Activated naive CD8-positive, alpha-beta T cell treated with anti-CD3 and anti-CD28 coated beads, Interleukin-2, amount 10 ng/mL, durations not matched to agents 7 days and 5 days (primary cell): ENCODE results near the gene PAPOLA. TPM values are rescaled to one million over a fixed set of nuclear protein-coding genes. Genes with fewer than 3 reads are reported as not detected.
"Not testable (repeated sequence)": the region's sequence is repeated elsewhere in the genome, so short reads cannot be mapped to it uniquely, and the experiment has no call there.

ENCODE experiments used
- ATAC-seq: fragments of 150-1000 bp; cut with Tn5 transposase; one replicate; pipeline ENCODE4 v1.10.0; 2021; ENCODE audit warnings: low read depth, moderate library complexity
- POLR2A ChIA-PET: fragments of 350-600 bp; sonication (Branson Sonifier 250); formaldehyde crosslinking; loops from one replicate; lab custom pipeline; 2021; ENCODE audit warnings: antibody characterized with exemption; lab: Charles Lee
- DNase-seq: peaks from one replicate; pipeline ENCODE4 v3.0.0; 2021
- H3K27ac Mint-ChIP-seq: one replicate; pipeline ENCODE4 v1.8.0; 2022; ENCODE audit warnings: mild to moderate bottlenecking, mixed read lengths
- H3K27me3 Mint-ChIP-seq: one replicate; pipeline ENCODE4 v1.8.0; 2022; ENCODE audit warnings: mild to moderate bottlenecking, moderate library complexity, mixed read lengths
- H3K36me3 Mint-ChIP-seq: one replicate; pipeline ENCODE4 v1.8.0; 2021; ENCODE audit warnings: mild to moderate bottlenecking, mixed read lengths
- H3K4me1 Mint-ChIP-seq: one replicate; pipeline ENCODE4 v1.8.0; 2021; ENCODE audit warnings: mixed read lengths
- H3K4me3 Mint-ChIP-seq: one replicate; pipeline ENCODE4 v1.8.0; 2022; ENCODE audit warnings: mild to moderate bottlenecking, moderate library complexity, mixed read lengths
- H3K9me3 Mint-ChIP-seq: one replicate; pipeline ENCODE4 v1.8.0; 2021; ENCODE audit warnings: mixed read lengths
- total RNA-seq, 2 experiments: library from RNA; stranded (reverse); gene quantifications; one replicate each; pipeline ENCODE4 v1.2.3, GENCODE V29; 2021

The PAPOLA gene
- total RNA-seq, 2 experiments from 2014 or later, result 168 to 175 TPM

DNA sequence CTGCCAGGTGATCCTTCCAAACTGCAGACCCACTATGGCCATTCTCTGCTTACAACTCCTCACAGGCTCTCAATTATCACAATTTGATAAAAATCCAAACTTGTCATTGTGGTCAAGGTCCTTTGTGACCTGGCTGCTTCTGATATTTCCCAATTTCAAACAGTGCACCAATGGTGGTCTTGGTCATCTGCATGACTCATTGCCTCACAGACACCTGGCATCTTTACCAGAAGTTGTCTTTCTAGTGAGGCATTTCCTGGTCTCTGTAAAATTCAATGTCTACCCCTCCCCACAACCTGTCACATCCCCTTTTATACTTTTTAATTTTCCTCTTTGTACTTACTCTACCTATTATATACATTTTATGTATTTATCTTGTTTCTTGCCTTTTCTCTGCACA, 17.8 kb upstream of the PAPOLA start:
- Mint-ChIP-seq H3K36me3 (no peaks in the 10 kb centered on the region), H3K4me3 (no peak overlapping the region), H3K27me3 (peaks cover 9% of the 10 kb centered on the region), H3K27ac (no peak overlapping the region), H3K4me1 (no peaks in the 10 kb centered on the region), H3K9me3 (no peaks in the 10 kb centered on the region)
- POLR2A ChIA-PET, result no interaction called here
- DNase-seq (no peak), ATAC-seq (no peak)

DNA sequence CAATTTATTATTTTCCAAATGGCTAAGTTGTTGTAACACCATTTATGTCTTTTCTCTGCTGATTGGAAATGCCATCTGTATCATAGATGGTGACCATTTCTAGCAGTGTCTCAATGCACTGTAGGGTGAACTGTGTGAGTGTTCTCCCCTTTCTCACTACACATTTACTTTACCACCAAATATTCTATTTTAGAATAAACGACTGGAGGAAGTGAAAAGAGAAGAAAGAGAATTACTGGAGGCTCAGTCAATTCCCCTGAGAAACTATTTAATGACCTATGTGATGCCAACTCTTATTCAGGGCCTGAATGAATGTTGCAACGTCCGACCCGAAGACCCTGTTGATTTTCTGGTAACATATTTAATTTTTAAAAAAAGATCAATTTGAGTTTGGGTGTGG, 15.5 kb upstream of the PAPOLA start:
- no peak overlapping the region for H3K4me3 Mint-ChIP-seq
- no peak for DNase-seq
- no peak for ATAC-seq
- no peak overlapping the region for H3K27ac Mint-ChIP-seq
- H3K9me3 Mint-ChIP-seq, result no peaks in the 10 kb centered on the region
- H3K4me1 Mint-ChIP-seq, result no peaks in the 10 kb centered on the region
- H3K36me3 Mint-ChIP-seq, result no peaks in the 10 kb centered on the region
- POLR2A ChIA-PET, result no interaction called here
- peaks cover 12% of the 10 kb centered on the region for H3K27me3 Mint-ChIP-seq

DNA sequence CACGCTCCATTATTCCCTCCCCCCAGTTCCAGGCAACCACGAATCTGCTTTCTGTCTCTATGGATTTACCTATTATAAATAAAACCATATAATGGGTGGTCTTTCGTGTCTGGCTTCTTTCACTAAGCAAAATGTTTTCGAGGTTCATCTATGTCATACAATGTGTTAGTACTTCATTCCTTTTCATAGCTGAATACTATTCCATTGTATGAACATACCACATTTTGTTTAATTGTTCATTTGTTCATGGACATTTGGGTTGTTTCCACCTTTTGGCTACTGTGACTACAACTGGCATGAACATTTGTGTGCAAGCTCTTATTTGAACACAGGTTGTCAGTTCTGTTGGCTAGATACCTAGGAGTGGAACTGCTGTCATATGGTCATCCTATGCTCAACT, 12.9 kb upstream of the PAPOLA start:
- no peak for ATAC-seq
- POLR2A ChIA-PET, result no interaction called here
- H3K36me3 Mint-ChIP-seq, result no peaks in the 10 kb centered on the region

DNA sequence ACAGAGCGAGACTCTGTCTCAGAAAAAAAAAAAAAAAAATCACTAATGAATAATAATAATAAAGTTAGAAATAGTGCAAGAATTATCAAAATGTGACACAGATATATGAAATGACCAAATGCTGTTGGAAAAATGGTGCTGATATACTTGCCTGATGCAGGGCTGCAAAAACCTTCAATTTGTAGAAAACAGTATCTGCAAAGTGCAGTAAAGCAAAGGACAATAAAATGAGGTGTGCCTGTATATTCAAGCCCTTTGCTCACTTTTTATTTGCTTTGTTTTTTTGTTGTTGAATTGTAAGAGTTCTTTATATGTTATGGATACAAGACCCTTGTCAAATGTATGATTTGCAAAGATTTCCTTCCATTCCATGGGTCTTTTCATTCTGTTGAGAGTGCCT, 9.0 kb upstream of the PAPOLA start:
- POLR2A ChIA-PET, result no interaction called here
- Mint-ChIP-seq H3K4me3 (no peak overlapping the region), H3K27me3 (peaks cover 28% of the 10 kb centered on the region), H3K36me3 (no peaks in the 10 kb centered on the region), H3K4me1 (peaks cover 5% of the 10 kb centered on the region), H3K27ac (no peak overlapping the region), H3K9me3 (no peaks in the 10 kb centered on the region)
- ATAC-seq (no peak), DNase-seq (no peak)

More for the DNA sequence above, 12.9 kb upstream of the PAPOLA start:
- H3K27me3 Mint-ChIP-seq, result peaks cover 13% of the 10 kb centered on the region
- DNase-seq, result no peak
- H3K27ac Mint-ChIP-seq, result no peak overlapping the region
- H3K4me1 Mint-ChIP-seq, result no peaks in the 10 kb centered on the region
- no peak overlapping the region for H3K4me3 Mint-ChIP-seq
- no peaks in the 10 kb centered on the region for H3K9me3 Mint-ChIP-seq

DNA sequence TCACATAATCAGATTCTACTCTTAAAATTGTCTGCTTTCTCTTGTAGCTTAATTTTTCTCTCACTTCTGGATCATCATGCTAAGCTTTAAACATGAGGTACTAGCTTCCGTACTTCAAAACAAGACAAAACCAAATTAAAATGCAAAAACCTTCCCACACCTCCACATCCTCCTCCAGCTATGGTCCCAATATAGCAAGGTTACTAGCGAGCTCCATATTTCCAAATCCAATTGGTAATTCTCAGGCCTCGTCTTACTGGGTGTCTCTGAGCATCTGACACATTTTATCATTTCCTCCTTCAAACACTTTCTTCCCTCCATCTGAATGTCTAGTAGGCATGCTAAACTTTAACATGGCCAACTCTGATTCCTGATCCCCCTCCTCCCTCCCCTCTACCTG, 7.9 kb upstream of the PAPOLA start:
- Mint-ChIP-seq H3K9me3 (no peaks in the 10 kb centered on the region), H3K36me3 (no peaks in the 10 kb centered on the region), H3K27me3 (peaks cover 28% of the 10 kb centered on the region), H3K4me1 (peaks cover 5% of the 10 kb centered on the region), H3K4me3 (no peak overlapping the region), H3K27ac (no peak overlapping the region)
- ATAC-seq (no peak), DNase-seq (no peak)
- POLR2A ChIA-PET, result interaction anchor here (0.7 kb wide), 1 partner anchor 12 kb away, joined by 3 read pairs; no protein-coding TSS in a partner anchor

DNA sequence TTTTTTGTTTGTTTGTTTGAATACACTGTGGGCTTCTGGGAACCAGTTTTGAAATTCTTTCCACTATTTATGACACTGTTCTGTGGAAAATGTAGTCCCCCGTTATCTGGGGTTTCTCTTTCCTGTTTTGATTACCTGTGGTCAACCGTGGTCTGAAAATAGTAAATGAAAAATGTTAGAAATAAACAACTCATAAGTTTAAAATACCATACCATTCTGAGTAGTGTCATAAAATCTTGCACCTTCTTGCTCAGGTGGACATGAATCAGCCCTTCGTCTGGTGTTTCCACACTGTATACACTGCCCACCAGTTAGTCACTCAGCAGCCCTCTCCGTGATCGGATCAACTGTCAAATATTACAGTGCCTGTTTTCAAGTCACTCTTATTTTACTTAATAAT, 5.1 kb upstream of the PAPOLA start:
- H3K27me3 Mint-ChIP-seq, result peaks cover 25% of the 10 kb centered on the region
- DNase-seq (no peak), ATAC-seq (no peak)
- H3K9me3 Mint-ChIP-seq, result no peaks in the 10 kb centered on the region
- H3K27ac Mint-ChIP-seq, result no peak overlapping the region
- H3K4me3 Mint-ChIP-seq, result no peak overlapping the region
- POLR2A ChIA-PET, result no interaction called here
- H3K36me3 Mint-ChIP-seq, result no peaks in the 10 kb centered on the region
- peaks cover 5% of the 10 kb centered on the region for H3K4me1 Mint-ChIP-seq

DNA sequence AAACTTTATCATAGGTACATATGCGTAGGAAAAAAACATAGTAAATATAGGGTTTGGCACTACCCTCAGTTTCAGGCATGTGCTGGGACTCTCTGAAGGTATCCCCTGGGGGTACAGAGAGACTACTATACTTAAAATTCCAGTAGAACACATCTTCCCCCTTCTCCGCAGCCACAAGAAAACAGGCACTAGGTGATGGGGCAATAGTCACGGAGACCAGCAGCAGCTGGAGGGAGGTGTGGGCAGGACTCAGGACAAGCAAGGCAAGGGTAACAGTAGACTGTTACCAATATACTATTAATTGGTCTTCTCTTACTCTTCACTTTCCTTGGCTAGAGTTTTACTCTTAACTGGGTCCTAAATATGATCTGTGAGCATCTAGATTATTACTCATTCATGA, 4.6 kb upstream of the PAPOLA start:
- H3K27me3 Mint-ChIP-seq, result peaks cover 25% of the 10 kb centered on the region
- no peak overlapping the region for H3K27ac Mint-ChIP-seq
- H3K9me3 Mint-ChIP-seq, result no peaks in the 10 kb centered on the region
- DNase-seq (no peak), ATAC-seq (no peak)
- H3K4me3 Mint-ChIP-seq, result no peak overlapping the region
- POLR2A ChIA-PET, result no interaction called here
- no peaks in the 10 kb centered on the region for H3K36me3 Mint-ChIP-seq
- peaks cover 5% of the 10 kb centered on the region for H3K4me1 Mint-ChIP-seq

DNA sequence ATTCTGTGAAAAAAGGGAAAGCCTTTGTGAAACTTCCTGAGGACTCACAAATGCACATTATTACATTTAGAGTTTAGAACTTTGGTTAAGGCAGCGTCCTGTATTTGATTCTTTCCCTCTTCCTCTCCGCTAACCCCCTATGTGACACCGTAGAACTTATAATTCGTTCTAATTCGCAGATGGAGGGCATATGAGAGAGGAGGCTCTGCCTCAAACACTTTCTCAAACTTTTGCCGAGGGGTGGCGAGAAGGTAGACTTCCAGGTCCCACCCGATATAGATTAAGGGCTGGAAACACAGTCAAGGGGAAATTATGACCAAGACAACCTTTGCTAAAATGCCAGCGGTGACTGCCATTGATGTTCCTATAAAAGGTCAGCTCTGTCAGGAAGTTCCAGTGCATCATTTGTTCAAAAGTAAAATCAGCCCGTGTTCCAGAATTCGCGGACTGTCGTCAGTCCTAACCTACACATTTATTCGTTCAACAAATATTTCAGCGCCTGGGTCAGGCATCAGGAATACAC, 904 bp upstream of the PAPOLA start:
- ATAC-seq (no peak), DNase-seq (no peak)
- Mint-ChIP-seq H3K9me3 (no peaks in the 10 kb centered on the region), H3K27me3 (peaks cover 8% of the 10 kb centered on the region), H3K4me1 (peaks cover 36% of the 10 kb centered on the region), H3K36me3 (peaks cover 11% of the 10 kb centered on the region), H3K4me3 (peak overlapping the region; percentile 91), H3K27ac (peak overlapping the region; percentile 91)
- POLR2A ChIA-PET, result interaction anchor here (0.7 kb wide), 1 partner anchor 1421 kb away, joined by 3 read pairs; no protein-coding TSS in a partner anchor

DNA sequence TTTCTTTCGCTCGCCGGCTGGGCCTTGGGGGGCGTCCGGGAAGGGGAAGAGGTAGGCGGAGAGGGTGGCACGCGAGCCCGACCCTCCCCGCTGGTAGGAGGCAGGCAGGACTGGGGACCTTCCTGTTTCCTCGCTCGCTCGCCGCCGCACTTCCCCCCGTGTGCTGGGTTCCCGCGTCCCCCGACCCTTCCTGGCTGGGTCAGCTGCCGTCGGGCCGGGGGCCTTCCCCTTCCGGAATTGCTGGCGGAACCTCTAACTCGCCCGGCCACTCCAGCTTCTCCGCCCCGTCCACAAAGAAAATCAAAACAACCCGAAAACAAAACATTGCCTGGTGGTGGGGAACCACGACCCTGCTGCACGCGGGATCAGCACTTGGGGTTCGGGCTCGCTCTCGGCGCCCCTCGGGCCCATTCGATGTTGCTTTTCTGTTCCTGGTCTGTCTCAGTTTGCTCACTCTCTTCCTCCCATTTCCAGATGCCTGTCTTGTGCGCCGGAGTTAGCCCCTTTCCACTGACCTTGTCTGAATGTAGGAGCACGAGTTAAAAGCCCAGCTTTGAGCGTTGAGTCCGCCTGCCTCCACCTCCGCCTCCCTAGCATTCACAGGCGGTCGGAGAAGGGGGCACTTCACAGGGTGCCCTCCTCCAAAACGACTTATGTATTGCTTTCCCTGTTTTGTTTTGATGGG, 581 bp downstream of the PAPOLA start:
- peak overlapping the region; percentile 91 for H3K27ac Mint-ChIP-seq
- peaks cover 32% of the 10 kb centered on the region for H3K4me1 Mint-ChIP-seq
- peaks cover 11% of the 10 kb centered on the region for H3K36me3 Mint-ChIP-seq
- no peak for DNase-seq
- no peaks in the 10 kb centered on the region for H3K9me3 Mint-ChIP-seq
- POLR2A ChIA-PET, result no interaction called here
- H3K27me3 Mint-ChIP-seq, result peaks cover 3% of the 10 kb centered on the region
- peak; percentile 33 for ATAC-seq
- H3K4me3 Mint-ChIP-seq, result peak overlapping the region; percentile 91

DNA sequence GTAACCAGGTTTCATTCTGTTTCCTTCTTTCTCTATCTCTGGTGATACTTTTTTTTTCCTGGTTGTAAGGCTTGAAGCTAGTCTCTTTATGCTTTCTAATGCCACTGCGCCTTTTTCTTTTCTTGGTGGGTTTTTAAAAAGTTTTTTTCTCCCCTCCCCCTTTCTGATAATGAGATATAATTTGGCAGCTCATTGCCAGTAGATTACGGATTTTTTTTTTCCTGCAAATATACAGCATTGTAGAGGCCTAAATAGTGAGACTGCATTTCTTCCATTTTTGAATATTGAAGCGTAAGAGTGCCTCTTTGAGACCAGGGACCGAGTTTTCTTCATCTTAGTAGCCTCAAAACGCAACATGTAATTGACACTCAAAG, 1.1 kb downstream of the PAPOLA start:
- H3K9me3 Mint-ChIP-seq, result no peaks in the 10 kb centered on the region
- POLR2A ChIA-PET, result no interaction called here
- ATAC-seq (no peak), DNase-seq (no peak)
- peaks cover 11% of the 10 kb centered on the region for H3K36me3 Mint-ChIP-seq
- H3K4me3 Mint-ChIP-seq, result peak overlapping the region; percentile 91
- no peaks in the 10 kb centered on the region for H3K27me3 Mint-ChIP-seq
- H3K27ac Mint-ChIP-seq, result peak overlapping the region; percentile 91
- peaks cover 34% of the 10 kb centered on the region for H3K4me1 Mint-ChIP-seq

DNA sequence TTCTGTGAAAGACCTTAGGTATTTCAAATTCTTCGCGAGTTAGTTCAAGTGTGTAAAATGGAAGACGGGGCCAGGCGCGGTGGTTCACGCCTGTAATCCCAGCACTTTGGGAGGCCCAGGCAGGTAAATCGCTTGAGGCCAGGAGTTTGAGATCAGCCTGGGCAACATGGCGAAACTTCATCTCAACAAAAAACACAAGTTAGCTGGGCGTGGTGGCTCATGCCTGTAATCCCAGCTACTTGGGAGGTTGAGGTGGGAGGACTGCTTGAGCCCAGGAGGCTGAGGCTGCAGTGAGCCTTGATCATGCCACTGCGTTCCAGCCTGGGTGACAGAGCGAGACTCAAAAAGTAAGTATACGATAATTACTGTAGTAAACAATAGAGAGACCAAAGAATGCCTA, 2.2 kb downstream of the PAPOLA start:
- POLR2A ChIA-PET, ATAC-seq, H3K9me3 Mint-ChIP-seq, H3K27me3 Mint-ChIP-seq, DNase-seq, H3K27ac Mint-ChIP-seq: not testable (repeated sequence)
- Mint-ChIP-seq H3K36me3 (peaks cover 11% of the 10 kb centered on the region), H3K4me1 (peaks cover 41% of the 10 kb centered on the region), H3K4me3 (peak overlapping the region; percentile 91)

DNA sequence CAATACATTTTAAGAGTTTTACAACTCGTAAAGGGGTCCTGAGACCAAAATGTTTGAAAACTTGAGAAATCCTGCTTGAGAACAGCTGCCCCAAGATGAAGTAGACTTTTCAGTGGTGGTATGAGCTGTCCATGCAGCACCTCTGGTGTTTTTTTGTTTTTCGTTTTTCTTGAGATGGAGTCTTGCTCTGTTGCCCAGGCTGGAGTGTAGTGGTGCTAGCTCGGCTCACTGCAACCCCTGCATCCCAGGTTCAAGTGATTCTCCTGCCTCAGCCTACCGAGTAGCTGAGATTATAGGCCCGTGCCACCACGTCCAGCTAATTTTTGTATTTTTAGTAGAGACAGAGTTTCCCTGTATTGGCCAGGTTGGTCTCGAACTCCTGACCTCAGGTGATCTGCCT, 5.5 kb downstream of the PAPOLA start:
- Mint-ChIP-seq H3K27me3 (no peaks in the 10 kb centered on the region), H3K4me1 (peaks cover 52% of the 10 kb centered on the region), H3K36me3 (peaks cover 11% of the 10 kb centered on the region), H3K27ac (no peak overlapping the region), H3K4me3 (no peak overlapping the region), H3K9me3 (no peaks in the 10 kb centered on the region)
- ATAC-seq (no peak), DNase-seq (no peak)
- POLR2A ChIA-PET, result no interaction called here

DNA sequence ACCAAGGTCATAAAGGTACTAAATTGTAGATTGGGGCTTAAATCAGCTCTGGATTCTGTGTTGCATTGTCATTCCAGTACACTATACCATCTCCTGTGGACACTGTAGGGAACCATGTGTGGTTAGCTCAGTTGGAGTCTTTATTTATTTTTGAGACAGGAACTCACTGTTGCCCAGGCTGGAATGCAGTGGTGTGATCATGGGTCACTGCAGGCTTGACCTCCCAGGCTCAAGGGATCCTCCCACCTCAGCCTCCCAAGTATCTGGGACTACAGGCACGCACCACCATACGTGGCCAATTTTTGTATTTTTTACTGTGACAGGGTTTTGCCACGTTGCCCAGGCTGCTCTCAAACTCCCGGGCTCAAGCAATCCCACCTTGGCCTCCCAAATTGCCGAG, 6.7 kb downstream of the PAPOLA start:
- POLR2A ChIA-PET, result no interaction called here
- ATAC-seq, result no peak
- Mint-ChIP-seq H3K4me3 (no peak overlapping the region), H3K27ac (no peak overlapping the region), H3K9me3 (no peaks in the 10 kb centered on the region), H3K27me3 (no peaks in the 10 kb centered on the region), H3K4me1 (peaks cover 46% of the 10 kb centered on the region), H3K36me3 (peaks cover 11% of the 10 kb centered on the region)
- DNase-seq, result no peak

DNA sequence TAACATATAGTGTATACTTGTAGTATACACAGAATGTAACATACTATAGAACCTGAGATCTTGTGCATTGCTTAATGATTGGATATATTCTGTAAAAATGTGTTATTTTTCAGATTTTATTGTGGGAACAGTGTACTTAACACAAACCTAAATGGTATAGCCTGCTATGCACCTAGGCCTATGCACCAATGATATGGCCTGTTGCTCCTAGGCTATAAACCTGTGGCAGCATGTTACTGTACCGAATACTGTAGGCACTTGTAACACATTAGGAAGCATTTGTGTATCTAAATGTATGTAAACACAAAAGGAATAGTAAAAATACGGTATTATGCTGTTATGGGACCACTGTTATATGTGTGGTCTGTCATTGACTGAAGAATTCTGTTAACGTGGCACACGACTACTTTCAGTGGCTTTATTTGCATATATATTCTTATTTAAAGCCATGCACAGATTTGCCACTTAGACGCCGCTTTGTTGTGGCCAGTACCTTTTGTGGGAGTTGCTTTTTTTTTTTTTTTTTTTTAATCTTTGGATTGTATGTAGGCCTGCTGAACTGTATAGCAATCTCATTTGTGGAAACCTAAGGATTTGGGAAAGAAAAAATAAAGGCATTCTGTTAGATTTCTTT, 7.4 kb downstream of the PAPOLA start:
- no peak for ATAC-seq
- Mint-ChIP-seq H3K9me3 (no peaks in the 10 kb centered on the region), H3K4me1 (peaks cover 42% of the 10 kb centered on the region), H3K36me3 (peaks cover 8% of the 10 kb centered on the region), H3K27me3 (no peaks in the 10 kb centered on the region), H3K27ac (no peak overlapping the region), H3K4me3 (no peak overlapping the region)
- POLR2A ChIA-PET, result no interaction called here
- no peak for DNase-seq
